Colonic mucosa (tissue), 4 donors: ENCODE results near the gene CFAP298. TPM values are rescaled to one million over a fixed set of nuclear protein-coding genes. Genes with fewer than 3 reads are reported as not detected.
"Not testable (repeated sequence)": the region's sequence is repeated elsewhere in the genome, so short reads cannot be mapped to it uniquely, and the experiment has no call there.

ENCODE experiments used
- DNase-seq: peaks from one replicate; pipeline ENCODE4 v3.0.0-alpha.2; 2020
- H3K27ac ChIP-seq: fragments of 200-600 bp; one replicate; pipeline ENCODE4 v1.8.0; 2021
- H3K27me3 ChIP-seq: fragments of 200-600 bp; one replicate; pipeline ENCODE4 v1.8.0; 2021
- H3K36me3 ChIP-seq: fragments of 200-600 bp; one replicate; pipeline ENCODE4 v1.8.0; 2021
- H3K4me1 ChIP-seq: fragments of 200-600 bp; one replicate; pipeline ENCODE4 v1.8.0; 2021; ENCODE audit warnings: mild to moderate bottlenecking
- H3K4me3 ChIP-seq: fragments of 200-600 bp; one replicate; pipeline ENCODE4 v1.8.0; 2021
- H3K9ac ChIP-seq, 2 donors: one replicate each; pipeline ENCODE4 v1.7.0; 2013; ENCODE audit warnings: control low read depth in 2 of 2, low read depth in 2 of 2, low read length in 2 of 2
- H3K9me3 ChIP-seq: fragments of 200-600 bp; one replicate; pipeline ENCODE4 v1.8.0; 2021
- intact Hi-C: fragments of 100-400 bp; cut with DNase I; formaldehyde crosslinking; loops from one replicate; pipeline ENCODE4 v1.14.1; 2022
- total RNA-seq, 2 donors: library from RNA; stranded (reverse); fragmentation: NEBNext Ultra II Directional in 1 of 2; extraction: Animal tissue kit (Norgen Biotek cat#: 25700) in 1 of 2; gene quantifications; one replicate each; pipeline ENCODE4 v1.2.1, GENCODE V29; 2021
- TF ChIP-seq, protein P1 (sequence below): fragments of 200-600 bp; IDR thresholded peaks from one replicate; pipeline ENCODE4 v1.8.0; 2022; ENCODE audit warnings: antibody characterized with exemption, mild to moderate bottlenecking
- donor health status: healthy.
- donor health status: DM: no; HTN: no; CAD: no.
- donor health status: DM: no; HTN: no; CAD: no.

CFAP298 gene
- total RNA-seq, 2 donors from 2014 or later: 27.5 to 55.8 TPM

GRCh38 chr21:32565856-32566465 is 46.2 kb downstream of the CFAP298 start:
- Histone ChIP-seq H3K9ac (no peak overlapping the region), H3K9me3 (no peaks in the 10 kb centered on the region), H3K27me3 (no peaks in the 10 kb centered on the region), H3K36me3 (no peaks in the 10 kb centered on the region), H3K4me1 (no peaks in the 10 kb centered on the region), H3K27ac (no peak overlapping the region), H3K4me3 (no peak overlapping the region)
- DNase-seq: no peak
- intact Hi-C loops: loop anchor here (5.0 kb wide), 1 partner anchor 159 kb away; no protein-coding TSS in a partner anchor
- TF ChIP-seq, protein P1, sequence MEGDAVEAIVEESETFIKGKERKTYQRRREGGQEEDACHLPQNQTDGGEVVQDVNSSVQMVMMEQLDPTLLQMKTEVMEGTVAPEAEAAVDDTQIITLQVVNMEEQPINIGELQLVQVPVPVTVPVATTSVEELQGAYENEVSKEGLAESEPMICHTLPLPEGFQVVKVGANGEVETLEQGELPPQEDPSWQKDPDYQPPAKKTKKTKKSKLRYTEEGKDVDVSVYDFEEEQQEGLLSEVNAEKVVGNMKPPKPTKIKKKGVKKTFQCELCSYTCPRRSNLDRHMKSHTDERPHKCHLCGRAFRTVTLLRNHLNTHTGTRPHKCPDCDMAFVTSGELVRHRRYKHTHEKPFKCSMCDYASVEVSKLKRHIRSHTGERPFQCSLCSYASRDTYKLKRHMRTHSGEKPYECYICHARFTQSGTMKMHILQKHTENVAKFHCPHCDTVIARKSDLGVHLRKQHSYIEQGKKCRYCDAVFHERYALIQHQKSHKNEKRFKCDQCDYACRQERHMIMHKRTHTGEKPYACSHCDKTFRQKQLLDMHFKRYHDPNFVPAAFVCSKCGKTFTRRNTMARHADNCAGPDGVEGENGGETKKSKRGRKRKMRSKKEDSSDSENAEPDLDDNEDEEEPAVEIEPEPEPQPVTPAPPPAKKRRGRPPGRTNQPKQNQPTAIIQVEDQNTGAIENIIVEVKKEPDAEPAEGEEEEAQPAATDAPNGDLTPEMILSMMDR: no peak

- Histone ChIP-seq H3K36me3 (no peaks in the 10 kb centered on the region), H3K4me1 (no peaks in the 10 kb centered on the region), H3K9me3 (no peaks in the 10 kb centered on the region), H3K4me3 (no peak overlapping the region), H3K27ac (no peak overlapping the region), H3K27me3 (no peaks in the 10 kb centered on the region), H3K9ac (no peak overlapping the region)
- DNase-seq: no peak
- TF ChIP-seq, protein P1: no peak
- intact Hi-C loops: no loop called here
Measured at GRCh38 chr21:32562915-32563314, 49.3 kb downstream of the CFAP298 start.

- H3K4me3 ChIP-seq: no peak overlapping the region
- no peak overlapping the region for H3K27ac ChIP-seq
- TF ChIP-seq, protein P1: no peak
- no peak overlapping the region for H3K9ac ChIP-seq
- H3K36me3 ChIP-seq: no peaks in the 10 kb centered on the region
- H3K27me3 ChIP-seq: no peaks in the 10 kb centered on the region
- DNase-seq: no peak
- no peaks in the 10 kb centered on the region for H3K9me3 ChIP-seq
- H3K4me1 ChIP-seq: no peaks in the 10 kb centered on the region
- intact Hi-C loops: no loop called here
Measured at GRCh38 chr21:32562426-32562825, 49.8 kb downstream of the CFAP298 start.

DNA sequence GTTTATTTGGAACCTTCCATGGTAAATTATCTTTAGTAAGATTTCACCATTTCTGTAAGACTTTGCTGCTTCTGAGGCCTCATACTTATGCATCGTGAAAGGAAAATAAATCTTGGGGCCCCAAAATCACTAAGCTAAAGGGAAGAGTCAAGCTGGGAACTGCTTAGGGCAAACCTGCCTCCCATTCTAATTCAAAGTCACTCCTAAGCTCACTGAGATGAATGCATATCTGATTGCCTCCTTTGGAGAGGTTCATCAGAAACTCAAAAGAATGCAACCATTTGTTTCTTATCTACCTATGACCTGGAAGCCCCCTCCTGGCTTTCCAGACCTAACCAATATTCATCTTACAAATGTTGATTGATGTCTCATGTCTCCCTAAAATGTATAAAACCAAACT is 50.7 kb downstream of the CFAP298 start:
- H3K27me3 ChIP-seq, H3K4me3 ChIP-seq, H3K9ac ChIP-seq, H3K9me3 ChIP-seq, H3K4me1 ChIP-seq, intact Hi-C loops, DNase-seq, H3K27ac ChIP-seq, H3K36me3 ChIP-seq: not testable (repeated sequence)

DNA sequence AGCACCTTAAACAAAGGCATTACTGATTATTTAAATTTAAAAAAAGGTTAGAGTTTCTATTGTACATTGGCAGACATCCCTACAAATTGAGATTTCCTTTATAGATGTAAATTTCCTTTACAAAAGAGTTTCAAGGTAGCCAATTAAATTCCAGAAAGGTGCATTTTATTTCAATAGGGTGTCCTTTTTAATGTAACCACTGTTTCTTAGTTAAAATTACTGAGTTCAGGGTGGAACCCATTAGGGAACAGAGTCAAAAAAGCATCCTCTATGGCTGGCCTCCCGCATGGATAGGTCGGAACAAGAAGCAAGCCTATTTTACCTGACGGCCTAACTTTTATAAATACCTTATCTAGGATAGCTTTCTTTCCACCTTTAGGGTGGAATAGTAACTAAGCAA is 51.3 kb downstream of the CFAP298 start:
- DNase-seq: no peak

More for the DNA sequence above, 51.3 kb downstream of the CFAP298 start:
- intact Hi-C loops: no loop called here
- TF ChIP-seq, protein P1: no peak
- H3K4me1 ChIP-seq: no peaks in the 10 kb centered on the region
- H3K9me3 ChIP-seq: no peaks in the 10 kb centered on the region
- H3K4me3 ChIP-seq: no peak overlapping the region
- no peaks in the 10 kb centered on the region for H3K36me3 ChIP-seq
- H3K27me3 ChIP-seq: no peaks in the 10 kb centered on the region
- no peak overlapping the region for H3K27ac ChIP-seq
- H3K9ac ChIP-seq: no peak overlapping the region
